K562 (cell line): ENCODE measurements around the gene CCR7. TPM values are rescaled to one million over a fixed set of nuclear protein-coding genes. Genes with fewer than 3 reads are reported as not detected.

Source experiments
- E2F3 ChIP-seq: fragments of 250-450 bp; sonication (Bioruptor Pico); IDR thresholded peaks from 2 replicates; pipeline ENCODE4 v1.4.0; 2020; ENCODE audit warnings: mild to moderate bottlenecking
- EHMT2 ChIP-seq: fragments of 450-650 bp; IDR thresholded peaks from 2 replicates; pipeline ENCODE4 v1.6.1; 2018; ENCODE audit warnings: antibody characterized with exemption
- HCFC1 ChIP-seq: IDR thresholded peaks from 2 replicates; pipeline ENCODE4 v1.6.1; 2012; ENCODE audit warnings: low read depth, low read length, improper control_type of control experiment
- IFI16 ChIP-seq: fragments of 250-450 bp; sonication (Bioruptor Pico); IDR thresholded peaks from 2 replicates; pipeline ENCODE4 v2.1.2; 2022; ENCODE audit warnings: mild to moderate bottlenecking, inconsistent platforms
- KLF6 ChIP-seq: fragments of 250-450 bp; sonication (Bioruptor Pico); IDR thresholded peaks from 2 replicates; pipeline ENCODE4 v1.4.0; 2020; ENCODE audit warnings: mild to moderate bottlenecking, moderate library complexity, borderline replicate concordance
- MED1 ChIP-seq: sonication (generic); formaldehyde crosslinking; IDR thresholded peaks from 2 replicates; pipeline ENCODE4 v1.8.1; 2023; ENCODE audit warnings: missing genetic modification reagents, borderline replicate concordance
- MYBL2 ChIP-seq, 2 experiments: fragments of 450-650 bp in 1 of 2; sonication (generic) in 1 of 2; formaldehyde crosslinking in 1 of 2; IDR thresholded peaks; 2 replicates each; pipeline versions ENCODE4 v1.6.1 to v1.8.1; 2017 to 2022; ENCODE audit warnings: borderline replicate concordance in 1 of 2, inconsistent platforms in 1 of 2, low read depth in 1 of 2, mild to moderate bottlenecking in 1 of 2, missing genetic modification reagents in 1 of 2, moderate library complexity in 1 of 2
- NEUROD1 ChIP-seq: fragments of 150-350 bp; IDR thresholded peaks from 2 replicates; pipeline ENCODE4 v1.6.1; 2014; ENCODE audit warnings: borderline replicate concordance, low read length, low read depth; ENCODE audit not compliant: partially characterized antibody
- NFE2 ChIP-seq: IDR thresholded peaks from 2 replicates; pipeline ENCODE4 v1.6.1; 2014; ENCODE audit warnings: antibody characterized with exemption, low read depth
- PTRF ChIP-seq: fragments of 450-650 bp; IDR thresholded peaks from 2 replicates; pipeline ENCODE4 v1.6.1; 2016; ENCODE audit warnings: mild to moderate bottlenecking, missing genetic modification characterization, missing compliant biosample characterization
- PURB ChIP-seq: sonication (generic); formaldehyde crosslinking; IDR thresholded peaks from 2 replicates; pipeline ENCODE4 v1.9.0; 2021; ENCODE audit warnings: low read depth, mild to moderate bottlenecking, missing genetic modification reagents
- RBM25 ChIP-seq: fragments of 200-400 bp; formaldehyde crosslinking; IDR thresholded peaks from 2 replicates; pipeline ENCODE4 v1.6.1; 2018; ENCODE audit warnings: low read length, low read depth, moderate library complexity; ENCODE audit not compliant: severe bottlenecking
- SAFB2 ChIP-seq: fragments of 200-400 bp; formaldehyde crosslinking; IDR thresholded peaks from 2 replicates; pipeline ENCODE4 v1.6.1; 2018; ENCODE audit warnings: borderline replicate concordance, low read length, low read depth, moderate library complexity; ENCODE audit not compliant: severe bottlenecking
- TBP ChIP-seq: optimal IDR thresholded peaks from 2 replicates; pipeline ENCODE3; 2011; ENCODE audit warnings: low read depth, low read length, improper control_type of control experiment
- THRAP3 ChIP-seq: fragments of 450-650 bp; IDR thresholded peaks from 2 replicates; pipeline ENCODE4 v1.6.1; 2016; ENCODE audit warnings: mild to moderate bottlenecking, inconsistent platforms, borderline replicate concordance
- ZBTB2 ChIP-seq: fragments of 450-650 bp; IDR thresholded peaks from 2 replicates; pipeline ENCODE4 v1.6.1; 2016; ENCODE audit warnings: antibody characterized with exemption
- ZNF140 ChIP-seq: fragments of 250-450 bp; sonication (Bioruptor Pico); IDR thresholded peaks from 2 replicates; pipeline ENCODE4 v1.8.0; 2021; ENCODE audit warnings: moderate library complexity, mild to moderate bottlenecking, inconsistent platforms
- ZNF584 ChIP-seq: fragments of 200-800 bp; sonication (Bioruptor generic); IDR thresholded peaks from 2 replicates; pipeline ENCODE4 v1.6.1; 2016; ENCODE audit warnings: low read depth, mild to moderate bottlenecking, missing genetic modification characterization, missing compliant biosample characterization
- polyA plus RNA-seq, 8 experiments: library from polyadenylated mRNA; depleted of rRNA in 4 of 8; stranded (reverse) in 5 of 8; unstranded in 3 of 8; fragments of >200 nt; fragmentation: Nextera tagmentation in 2 of 8; fragmentation: Illumina TruSeq in 1 of 8; extraction: Ambion mirVana in 2 of 8; extraction: Trizol in 1 of 8; gene quantifications; 2 replicates each; pipeline versions ENCODE4 v1.2.1 to v1.2.3, GENCODE V29; 2011 to 2014; ENCODE audit warnings: inconsistent platforms in 1 of 8, missing spikeins in 1 of 8
- total RNA-seq, 7 experiments: library from RNA; depleted of rRNA in 6 of 7; stranded (reverse); fragments of >200 nt in 6 of 7; fragmentation: Illumina TruSeq in 2 of 7; extraction: Trizol in 2 of 7; gene quantifications; 2 replicates each; pipeline versions ENCODE4 v1.2.1 to v1.2.3, GENCODE V29; 2011 to 2021; ENCODE audit warnings: low replicate concordance in 1 of 7
- TF ChIP-seq, protein P1 (sequence below): fragments of 250-450 bp; sonication (Bioruptor Pico); IDR thresholded peaks from 2 replicates; pipeline ENCODE4 v1.8.0; 2021; ENCODE audit warnings: mild to moderate bottlenecking, moderate library complexity
- TF ChIP-seq, protein P2 (sequence below): fragments of 450-650 bp; IDR thresholded peaks from 2 replicates; pipeline ENCODE4 v1.6.1; 2014; ENCODE audit warnings: low read depth, mild to moderate bottlenecking, moderate library complexity, borderline replicate concordance
- TF ChIP-seq, protein P3 (sequence below): fragments of 450-650 bp; IDR thresholded peaks from 2 replicates; pipeline ENCODE4 v1.6.1; 2016; ENCODE audit warnings: mild to moderate bottlenecking

Gene CCR7
- total and polyA plus RNA-seq, 9 of the 15 experiments (the other 6 are each of a cell fraction or from before 2014, with no cell fraction given), result 0.14 to 1.4 (median 0.56) TPM

DNA sequence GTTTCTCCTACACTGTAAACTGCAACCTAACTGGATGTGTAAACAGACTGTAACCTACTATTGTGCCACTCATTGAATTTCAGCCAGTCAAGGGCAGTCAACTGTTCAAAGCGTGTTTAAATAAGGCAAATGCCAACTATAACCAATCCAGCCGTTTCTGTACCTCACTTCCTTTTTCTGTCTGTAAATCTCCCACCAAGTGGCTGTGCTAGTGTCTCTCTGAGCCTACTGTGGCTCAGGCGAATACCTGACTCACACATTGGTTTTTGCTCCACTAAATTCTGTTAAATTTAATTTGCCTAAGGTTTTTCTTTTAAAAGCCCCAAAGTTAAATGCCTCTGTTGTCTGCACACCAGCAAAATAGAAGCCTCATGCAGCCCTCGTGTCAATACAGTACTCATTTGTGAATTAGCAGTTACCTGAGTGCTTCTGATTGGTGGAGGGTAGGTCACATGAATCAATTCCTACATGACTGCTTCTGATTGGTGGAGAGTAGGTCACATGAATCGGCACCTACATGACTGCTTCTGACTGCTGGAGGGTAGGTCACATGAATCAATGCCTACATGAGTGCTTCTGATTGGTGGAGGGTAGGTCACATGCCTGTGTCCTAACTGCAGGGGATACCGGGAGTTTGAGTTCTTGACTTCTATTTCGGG, 31.1 kb upstream of the CCR7 start (continued):
- TF ChIP-seq, protein P1, sequence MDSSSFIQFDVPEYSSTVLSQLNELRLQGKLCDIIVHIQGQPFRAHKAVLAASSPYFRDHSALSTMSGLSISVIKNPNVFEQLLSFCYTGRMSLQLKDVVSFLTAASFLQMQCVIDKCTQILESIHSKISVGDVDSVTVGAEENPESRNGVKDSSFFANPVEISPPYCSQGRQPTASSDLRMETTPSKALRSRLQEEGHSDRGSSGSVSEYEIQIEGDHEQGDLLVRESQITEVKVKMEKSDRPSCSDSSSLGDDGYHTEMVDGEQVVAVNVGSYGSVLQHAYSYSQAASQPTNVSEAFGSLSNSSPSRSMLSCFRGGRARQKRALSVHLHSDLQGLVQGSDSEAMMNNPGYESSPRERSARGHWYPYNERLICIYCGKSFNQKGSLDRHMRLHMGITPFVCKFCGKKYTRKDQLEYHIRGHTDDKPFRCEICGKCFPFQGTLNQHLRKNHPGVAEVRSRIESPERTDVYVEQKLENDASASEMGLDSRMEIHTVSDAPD (CRISPR knock-in tag), result no peak
- TF ChIP-seq TBP (no peak), KLF6 (CRISPR knock-in tag) (no peak), EHMT2 (peak; percentile 56; the same call in 1 of the 2 replicates), ZNF584 (CRISPR knock-in tag) (no peak), NEUROD1 (no peak), ZNF140 (no peak), PTRF (tag) (no peak), IFI16 (no peak), NFE2 (no peak), RBM25 (peak; percentile 49), HCFC1 (peak; percentile 70), ZBTB2 (no peak), SAFB2 (no peak), THRAP3 (no peak), E2F3 (CRISPR knock-in tag) (no peak), MED1 (no peak), PURB (CRISPR knock-in tag) (no peak), MYBL2 (IDR thresholded peaks at IDR 0.05; ENCODE audit: low read depth) (no peak; the same call in 1 of the 2 replicates), MYBL2 (CRISPR knock-in tag; IDR thresholded peaks at IDR 0.05; ENCODE audit: borderline replicate concordance) (no peak)
- TF ChIP-seq, protein P2, sequence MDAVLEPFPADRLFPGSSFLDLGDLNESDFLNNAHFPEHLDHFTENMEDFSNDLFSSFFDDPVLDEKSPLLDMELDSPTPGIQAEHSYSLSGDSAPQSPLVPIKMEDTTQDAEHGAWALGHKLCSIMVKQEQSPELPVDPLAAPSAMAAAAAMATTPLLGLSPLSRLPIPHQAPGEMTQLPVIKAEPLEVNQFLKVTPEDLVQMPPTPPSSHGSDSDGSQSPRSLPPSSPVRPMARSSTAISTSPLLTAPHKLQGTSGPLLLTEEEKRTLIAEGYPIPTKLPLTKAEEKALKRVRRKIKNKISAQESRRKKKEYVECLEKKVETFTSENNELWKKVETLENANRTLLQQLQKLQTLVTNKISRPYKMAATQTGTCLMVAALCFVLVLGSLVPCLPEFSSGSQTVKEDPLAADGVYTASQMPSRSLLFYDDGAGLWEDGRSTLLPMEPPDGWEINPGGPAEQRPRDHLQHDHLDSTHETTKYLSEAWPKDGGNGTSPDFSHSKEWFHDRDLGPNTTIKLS, result peak; percentile 37; the same call in 1 of the 2 replicates
- TF ChIP-seq, protein P3, sequence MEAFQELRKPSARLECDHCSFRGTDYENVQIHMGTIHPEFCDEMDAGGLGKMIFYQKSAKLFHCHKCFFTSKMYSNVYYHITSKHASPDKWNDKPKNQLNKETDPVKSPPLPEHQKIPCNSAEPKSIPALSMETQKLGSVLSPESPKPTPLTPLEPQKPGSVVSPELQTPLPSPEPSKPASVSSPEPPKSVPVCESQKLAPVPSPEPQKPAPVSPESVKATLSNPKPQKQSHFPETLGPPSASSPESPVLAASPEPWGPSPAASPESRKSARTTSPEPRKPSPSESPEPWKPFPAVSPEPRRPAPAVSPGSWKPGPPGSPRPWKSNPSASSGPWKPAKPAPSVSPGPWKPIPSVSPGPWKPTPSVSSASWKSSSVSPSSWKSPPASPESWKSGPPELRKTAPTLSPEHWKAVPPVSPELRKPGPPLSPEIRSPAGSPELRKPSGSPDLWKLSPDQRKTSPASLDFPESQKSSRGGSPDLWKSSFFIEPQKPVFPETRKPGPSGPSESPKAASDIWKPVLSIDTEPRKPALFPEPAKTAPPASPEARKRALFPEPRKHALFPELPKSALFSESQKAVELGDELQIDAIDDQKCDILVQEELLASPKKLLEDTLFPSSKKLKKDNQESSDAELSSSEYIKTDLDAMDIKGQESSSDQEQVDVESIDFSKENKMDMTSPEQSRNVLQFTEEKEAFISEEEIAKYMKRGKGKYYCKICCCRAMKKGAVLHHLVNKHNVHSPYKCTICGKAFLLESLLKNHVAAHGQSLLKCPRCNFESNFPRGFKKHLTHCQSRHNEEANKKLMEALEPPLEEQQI, result peak; percentile 30; the same call in 1 of the 2 replicates
